PC-9 (cell line): Measurements from ENCODE around the gene CCN6.

Experiments used
- CTCF ChIP-seq: fragments of 200-600 bp; sonication (generic); conservative IDR thresholded peaks from 2 replicates; pipeline ENCODE4 v1.6.1; 2017; ENCODE audit warnings: mixed run types, antibody characterized with exemption, mild to moderate bottlenecking, moderate library complexity
- EZH2 ChIP-seq: fragments of 200-600 bp; sonication (generic); IDR thresholded peaks from 2 replicates; pipeline ENCODE4 v1.8.0; 2017; ENCODE audit warnings: antibody characterized with exemption, low read depth

- TF ChIP-seq CTCF = no peak
- TF ChIP-seq EZH2 = no peak
Measured at GRCh38 chr6:112116221-112116620, 62.3 kb downstream of the CCN6 start.
